K562 treated with DMSO at 1 percent for 24 hours (cell line): ENCODE measurements around the gene TRAM2. TPM values are rescaled to one million over a fixed set of nuclear protein-coding genes. Genes with fewer than 3 reads are reported as not detected.

Source experiments
- total RNA-seq: library from RNA; unstranded; fragments of 300-600 nt; gene quantifications from 2 replicates; pipeline ENCODE4 v1.2.3, GENCODE V29; 2022; ENCODE audit warnings: low read depth; ENCODE audit not compliant: insufficient read depth

TRAM2 gene, protein sequence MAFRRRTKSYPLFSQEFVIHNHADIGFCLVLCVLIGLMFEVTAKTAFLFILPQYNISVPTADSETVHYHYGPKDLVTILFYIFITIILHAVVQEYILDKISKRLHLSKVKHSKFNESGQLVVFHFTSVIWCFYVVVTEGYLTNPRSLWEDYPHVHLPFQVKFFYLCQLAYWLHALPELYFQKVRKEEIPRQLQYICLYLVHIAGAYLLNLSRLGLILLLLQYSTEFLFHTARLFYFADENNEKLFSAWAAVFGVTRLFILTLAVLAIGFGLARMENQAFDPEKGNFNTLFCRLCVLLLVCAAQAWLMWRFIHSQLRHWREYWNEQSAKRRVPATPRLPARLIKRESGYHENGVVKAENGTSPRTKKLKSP
- total RNA-seq, result 10.1 and 10.9 TPM in 2 replicates

DNA sequence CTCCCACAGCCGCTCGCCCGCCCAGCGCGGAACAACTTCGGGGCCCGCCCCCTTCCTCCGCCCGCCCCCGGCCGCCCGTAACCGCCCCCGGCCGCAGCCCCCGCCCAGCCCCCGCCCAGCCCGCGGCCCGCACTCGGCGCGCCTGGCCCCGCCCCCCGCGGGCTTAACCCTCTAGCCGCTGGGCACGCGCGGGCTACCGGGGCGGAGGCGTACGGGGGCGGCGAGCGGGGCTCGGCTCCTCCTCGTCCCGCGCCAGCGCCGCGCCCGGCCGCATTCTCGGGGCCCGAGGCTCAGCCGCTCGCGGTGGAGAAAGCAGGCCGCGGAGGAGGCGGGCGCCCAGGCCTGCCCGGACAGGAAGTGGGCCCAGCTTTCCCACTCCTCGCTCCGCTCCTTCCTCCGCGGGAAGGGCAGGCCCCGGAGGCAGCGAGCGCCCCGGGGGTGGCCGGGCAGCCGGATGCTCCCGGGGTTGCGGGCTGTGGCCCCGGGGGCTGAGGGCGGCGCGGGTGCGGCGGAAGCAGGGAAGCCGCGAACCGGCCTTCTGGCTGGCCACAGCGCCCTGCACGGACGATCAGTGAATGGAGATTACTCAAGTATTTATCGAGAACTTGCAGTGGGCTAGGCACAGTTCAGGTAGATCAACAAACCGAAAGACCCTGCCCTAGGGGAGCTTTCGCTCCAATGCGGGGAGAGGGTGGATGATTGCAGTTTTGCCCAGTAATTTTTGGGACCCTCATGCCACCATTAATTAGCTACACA is at the start of gene TRAM2:
Gene TRAM2 (minus strand): TSS at position 39 of the 756 bp plus-strand sequence. CDS start 145 bp downstream, outside the sequence.

Other genes starting within 250 kb of the TRAM2 start
- 12.1 and 13.1 TPM in 2 replicates for gene PAQR8, start 214.9 kb downstream of the TRAM2 start, total RNA-seq
- gene EFHC1, start 156.7 kb downstream of the TRAM2 start, total RNA-seq, result 16.1 and 17.1 TPM in 2 replicates
- gene TMEM14A, start 94.1 kb upstream of the TRAM2 start, total RNA-seq, result 9.9 and 14.3 TPM in 2 replicates
- 0.30 TPM in 1 of 2 replicates, not detected in the other for gene GSTA2, start 186.4 kb upstream of the TRAM2 start, total RNA-seq
- gene GSTA1, start 226.8 kb upstream of the TRAM2 start, total RNA-seq, result not detected in 2 replicates